Sigmoid colon (tissue), 4 donors: ENCODE data around the gene NKX1-2.

Experiments
- EP300 ChIP-seq, 4 donors: sonication (generic); formaldehyde crosslinking; IDR thresholded peaks; one replicate each; pipeline ENCODE4 v1.6.1; 2017; ENCODE audit warnings: antibody characterized with exemption in 4 of 4
- POLR2A ChIP-seq, 2 donors: fragments of 450-650 bp; IDR thresholded peaks; one replicate each; pipeline ENCODE4 v1.6.1; 2016; ENCODE audit warnings: antibody characterized with exemption in 2 of 2, mild to moderate bottlenecking in 2 of 2, moderate library complexity in 2 of 2
- POLR2AphosphoS5 ChIP-seq, 4 donors: sonication (generic); formaldehyde crosslinking; IDR thresholded peaks; one replicate each; pipeline ENCODE4 v1.6.1; 2017; ENCODE audit warnings: antibody characterized with exemption in 4 of 4
- TF ChIP-seq, protein P1 (sequence below), 4 experiments: fragments of 450-650 bp in 3 of 4; fragments of 200-600 bp in 1 of 4; IDR thresholded peaks; one replicate each; pipeline ENCODE4 v1.5.1; 2016 to 2019; ENCODE audit warnings: antibody characterized with exemption in 4 of 4, mild to moderate bottlenecking in 3 of 4, moderate library complexity in 2 of 4

- TF ChIP-seq, protein P1, sequence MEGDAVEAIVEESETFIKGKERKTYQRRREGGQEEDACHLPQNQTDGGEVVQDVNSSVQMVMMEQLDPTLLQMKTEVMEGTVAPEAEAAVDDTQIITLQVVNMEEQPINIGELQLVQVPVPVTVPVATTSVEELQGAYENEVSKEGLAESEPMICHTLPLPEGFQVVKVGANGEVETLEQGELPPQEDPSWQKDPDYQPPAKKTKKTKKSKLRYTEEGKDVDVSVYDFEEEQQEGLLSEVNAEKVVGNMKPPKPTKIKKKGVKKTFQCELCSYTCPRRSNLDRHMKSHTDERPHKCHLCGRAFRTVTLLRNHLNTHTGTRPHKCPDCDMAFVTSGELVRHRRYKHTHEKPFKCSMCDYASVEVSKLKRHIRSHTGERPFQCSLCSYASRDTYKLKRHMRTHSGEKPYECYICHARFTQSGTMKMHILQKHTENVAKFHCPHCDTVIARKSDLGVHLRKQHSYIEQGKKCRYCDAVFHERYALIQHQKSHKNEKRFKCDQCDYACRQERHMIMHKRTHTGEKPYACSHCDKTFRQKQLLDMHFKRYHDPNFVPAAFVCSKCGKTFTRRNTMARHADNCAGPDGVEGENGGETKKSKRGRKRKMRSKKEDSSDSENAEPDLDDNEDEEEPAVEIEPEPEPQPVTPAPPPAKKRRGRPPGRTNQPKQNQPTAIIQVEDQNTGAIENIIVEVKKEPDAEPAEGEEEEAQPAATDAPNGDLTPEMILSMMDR (IDR thresholded peaks at IDR 0.05), result no peak
- TF ChIP-seq POLR2AphosphoS5 (IDR thresholded peaks at IDR 0.05), result no peak
- no peak for TF ChIP-seq EP300 (IDR thresholded peaks at IDR 0.05)
- no peak for TF ChIP-seq POLR2A (IDR thresholded peaks at IDR 0.05)
Observed at GRCh38 chr10:124467165-124467564, 17.3 kb upstream of the NKX1-2 start.
